CD4-positive, alpha-beta T cell treated with Interleukin-15 for 4 hours (primary cell): ENCODE measurements around the gene KIAA1671.

Experiments used
- DNase-seq: peaks from one replicate; pipeline ENCODE4 v3.0.0-alpha.2; 2020; ENCODE audit warnings: low spot score

KIAA1671 gene

DNA sequence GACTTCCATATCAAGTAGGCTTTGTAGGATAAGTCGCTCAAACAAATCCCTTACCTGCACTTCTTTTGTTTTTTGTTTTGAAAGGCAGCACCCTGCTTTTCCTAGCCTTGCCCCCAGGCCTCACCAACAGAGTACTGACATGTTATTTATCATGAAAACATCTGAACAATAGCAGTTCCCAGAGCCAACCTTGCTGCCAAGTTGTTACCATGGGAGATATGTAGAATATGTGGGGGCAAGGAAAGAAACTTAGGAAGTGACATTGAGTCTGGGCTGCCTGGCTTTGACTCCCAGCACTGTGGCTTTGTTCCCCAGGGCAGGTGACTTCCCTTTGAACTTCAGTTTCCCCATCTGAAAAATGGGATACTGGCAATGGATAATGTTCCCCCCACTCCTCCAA lies 193.8 kb downstream of the KIAA1671 start:
- no peak for DNase-seq

DNA sequence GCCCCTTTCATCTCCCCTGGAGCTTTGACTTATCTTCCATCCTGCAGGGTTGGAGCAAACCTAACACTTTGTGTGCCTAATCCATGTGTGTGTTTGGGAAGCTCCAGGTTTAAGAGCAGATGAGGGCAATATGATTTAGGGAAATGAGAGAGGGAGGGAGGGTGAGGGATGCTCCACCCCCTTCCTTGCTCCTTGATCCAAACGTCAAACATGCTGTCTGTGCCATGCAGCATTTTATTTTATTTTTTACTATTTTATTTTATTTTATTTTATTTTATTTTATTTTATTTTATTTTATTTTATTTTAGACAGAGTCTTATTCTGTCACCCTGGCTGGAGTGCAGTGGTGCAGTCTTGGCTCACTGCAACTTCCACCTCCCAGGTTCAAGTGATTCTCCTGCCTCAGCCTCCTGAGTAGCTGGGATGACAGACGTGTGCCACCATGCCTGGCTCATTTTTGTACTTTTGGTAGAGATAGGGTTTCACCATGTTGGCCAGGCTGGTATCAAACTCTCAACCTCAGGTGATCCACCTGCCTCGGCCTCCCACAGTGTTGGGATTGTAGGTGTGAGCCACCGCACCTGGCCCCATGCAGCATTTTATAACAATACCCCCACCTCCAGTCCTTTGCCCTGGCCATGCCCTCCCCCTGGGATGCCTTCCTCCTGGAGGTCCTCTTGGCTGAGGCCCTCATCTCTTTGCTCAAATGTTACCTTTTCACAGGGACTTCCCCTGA lies 194.6 kb downstream of the KIAA1671 start:
- no peak for DNase-seq

- DNase-seq: no peak
These were observed 195.1 kb downstream of the KIAA1671 start for GRCh38 chr22:25147642-25147928.

GRCh38 chr22:25148149-25148691 lies 195.7 kb downstream of the KIAA1671 start:
- DNase-seq: no peak

- DNase-seq: no peak
These were observed 196.5 kb downstream of the KIAA1671 start for GRCh38 chr22:25149014-25149413.

DNA sequence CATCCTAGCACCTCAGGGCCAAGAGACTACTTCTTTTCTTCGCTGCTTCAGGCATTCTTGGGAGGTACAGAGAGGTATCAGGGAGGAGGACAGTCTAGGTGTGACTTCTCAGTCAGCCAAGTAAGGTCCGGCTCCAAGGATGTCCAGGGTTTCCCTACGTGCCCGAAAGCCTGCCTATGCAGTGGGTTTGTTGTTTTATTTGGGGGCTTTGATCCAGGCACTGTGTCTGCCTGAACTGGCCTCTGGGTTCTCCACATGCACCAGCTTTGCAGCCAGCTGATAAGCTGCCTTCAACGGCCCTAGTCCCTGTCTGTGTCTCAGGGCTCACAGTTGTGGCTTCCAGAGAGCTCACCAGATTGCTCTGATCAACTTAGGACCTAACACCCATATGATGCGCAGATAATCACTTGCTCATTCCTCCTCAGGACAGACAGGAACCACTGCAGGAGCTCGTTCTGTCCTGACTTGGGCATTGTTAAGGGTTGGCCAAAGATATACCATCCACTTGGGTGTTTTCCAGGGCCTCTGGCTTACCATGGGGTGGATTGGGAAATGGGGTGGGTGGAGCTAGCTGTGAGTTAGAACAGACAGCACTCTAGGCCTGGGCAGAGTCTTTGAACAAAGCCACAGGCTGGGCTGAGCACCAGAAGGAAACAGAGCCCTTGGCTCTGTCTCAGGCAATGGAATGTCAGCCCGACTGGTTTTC lies 201.6 kb downstream of the KIAA1671 start:
- DNase-seq: no peak

DNA sequence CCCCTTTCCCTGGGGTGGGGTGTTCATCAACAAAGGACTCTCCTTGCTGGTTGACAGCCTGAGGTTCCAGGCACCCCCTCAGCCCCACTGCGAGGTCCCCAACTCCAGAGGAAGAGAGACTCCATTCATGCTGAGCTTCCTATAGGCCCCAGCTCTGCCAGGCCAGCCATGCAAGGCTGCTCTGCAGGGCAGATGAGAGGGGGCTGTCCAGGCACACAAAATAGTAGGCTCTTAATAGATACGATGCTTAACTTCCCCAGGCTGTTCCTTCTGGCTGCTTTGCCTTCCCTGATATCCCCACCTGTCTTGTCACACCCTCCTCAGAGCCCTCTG lies 202.1 kb downstream of the KIAA1671 start:
- DNase-seq: no peak

- DNase-seq: no peak
These were observed 204.2 kb downstream of the KIAA1671 start for GRCh38 chr22:25156736-25157135.

DNA sequence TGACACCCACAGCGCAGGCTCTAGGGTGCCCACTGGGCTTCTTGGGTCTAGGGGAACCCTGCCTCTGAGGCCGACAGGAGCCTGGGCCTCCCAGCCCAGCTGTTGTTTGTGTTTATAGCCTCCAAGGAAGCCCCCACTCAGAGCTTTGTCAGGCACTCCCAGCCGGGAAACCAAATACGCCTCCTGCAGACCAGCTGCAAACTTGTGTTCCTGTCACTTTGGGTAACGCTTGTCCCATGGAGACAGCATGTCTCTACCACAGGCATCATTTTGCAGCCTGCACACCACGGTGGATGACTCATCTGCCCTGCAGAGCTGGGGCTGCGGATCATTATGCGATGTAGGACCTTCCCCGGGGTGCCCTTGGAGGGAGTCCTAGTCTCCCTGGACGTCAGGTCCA lies 206.5 kb downstream of the KIAA1671 start:
- DNase-seq: no peak

DNA sequence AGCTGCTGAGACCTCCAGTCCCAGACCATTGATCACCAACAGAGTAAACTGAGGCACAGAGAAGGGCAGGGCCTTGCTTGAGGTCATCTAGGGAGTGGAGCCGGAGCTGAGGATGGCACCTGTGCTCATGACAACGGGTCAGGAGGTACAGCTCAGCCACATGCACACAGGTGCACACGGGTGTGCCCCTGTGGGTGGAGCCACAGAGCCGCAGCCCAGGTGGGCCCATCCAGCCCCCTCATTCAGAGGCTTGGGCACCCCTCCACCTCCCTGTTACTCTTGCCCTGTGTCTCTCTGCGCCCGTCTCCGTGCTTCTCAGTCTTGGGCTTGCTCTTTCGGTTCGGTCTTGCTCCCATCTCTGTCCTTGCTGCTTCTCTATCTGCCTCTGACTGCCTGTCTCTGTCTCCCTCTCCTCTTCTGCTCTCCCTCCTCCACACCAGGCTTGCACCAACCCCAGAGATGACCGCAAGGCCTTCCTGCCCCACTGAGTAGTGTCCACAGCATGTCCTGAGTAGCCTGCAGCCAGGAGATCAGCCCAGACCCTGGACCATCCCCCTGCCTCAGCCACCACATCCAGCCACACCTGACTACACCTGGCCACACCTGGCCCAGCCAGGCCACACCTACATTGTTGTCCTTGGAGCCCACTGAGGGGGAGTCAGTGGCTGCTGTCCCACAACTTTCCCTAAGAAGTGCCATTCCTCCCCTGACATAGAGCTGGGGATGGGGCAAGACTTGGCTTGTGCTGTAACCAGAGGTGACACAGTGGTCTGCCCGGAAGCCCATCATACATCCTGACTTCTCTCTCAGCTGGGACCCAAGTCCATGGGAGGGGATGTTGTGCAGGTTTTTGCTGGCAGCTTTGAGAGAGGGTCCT lies 207.8 kb downstream of the KIAA1671 start:
- no peak for DNase-seq

DNA sequence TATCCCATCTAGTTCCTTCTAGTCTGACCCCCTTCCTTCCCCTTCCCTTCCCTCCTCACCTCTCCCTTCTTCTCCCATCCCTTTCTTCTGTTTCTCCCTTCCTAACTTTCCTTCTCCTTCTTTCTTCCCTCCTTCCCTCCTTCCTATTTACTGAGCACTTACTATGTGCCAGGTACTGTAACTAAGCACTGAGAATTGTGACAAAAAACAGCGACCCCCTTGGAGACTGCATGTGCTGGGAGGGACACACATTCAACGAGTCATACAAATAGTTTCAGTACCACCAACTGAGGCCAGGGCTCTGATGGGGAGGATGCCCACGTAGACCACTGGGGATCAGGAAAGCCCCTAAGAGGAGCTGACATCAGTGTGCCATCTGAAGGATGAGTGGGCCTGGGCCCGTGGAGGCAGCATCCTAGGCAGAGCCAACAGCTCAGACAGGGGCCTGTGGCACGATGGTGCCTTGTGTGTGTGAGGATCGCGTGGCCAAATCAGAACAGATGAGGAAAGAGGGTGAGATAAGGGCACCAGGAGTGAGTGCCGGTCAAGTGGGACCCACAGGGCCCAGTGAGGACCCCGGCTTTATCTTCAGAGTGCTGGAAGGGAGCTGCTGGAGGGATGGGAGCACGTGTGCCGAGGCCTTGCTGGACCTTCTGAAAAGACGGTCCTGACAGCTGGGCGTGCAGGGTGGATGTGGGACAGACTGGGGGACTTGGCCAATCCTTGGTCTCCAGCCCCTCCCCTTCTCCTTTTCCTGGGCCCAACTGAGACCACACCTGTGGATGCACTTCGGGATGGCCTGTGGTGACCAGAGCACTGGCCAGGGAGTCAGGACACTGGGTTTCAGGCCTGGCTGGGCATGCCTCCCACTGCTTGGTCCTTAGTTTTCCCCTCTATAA lies 208.8 kb downstream of the KIAA1671 start:
- DNase-seq: no peak

DNA sequence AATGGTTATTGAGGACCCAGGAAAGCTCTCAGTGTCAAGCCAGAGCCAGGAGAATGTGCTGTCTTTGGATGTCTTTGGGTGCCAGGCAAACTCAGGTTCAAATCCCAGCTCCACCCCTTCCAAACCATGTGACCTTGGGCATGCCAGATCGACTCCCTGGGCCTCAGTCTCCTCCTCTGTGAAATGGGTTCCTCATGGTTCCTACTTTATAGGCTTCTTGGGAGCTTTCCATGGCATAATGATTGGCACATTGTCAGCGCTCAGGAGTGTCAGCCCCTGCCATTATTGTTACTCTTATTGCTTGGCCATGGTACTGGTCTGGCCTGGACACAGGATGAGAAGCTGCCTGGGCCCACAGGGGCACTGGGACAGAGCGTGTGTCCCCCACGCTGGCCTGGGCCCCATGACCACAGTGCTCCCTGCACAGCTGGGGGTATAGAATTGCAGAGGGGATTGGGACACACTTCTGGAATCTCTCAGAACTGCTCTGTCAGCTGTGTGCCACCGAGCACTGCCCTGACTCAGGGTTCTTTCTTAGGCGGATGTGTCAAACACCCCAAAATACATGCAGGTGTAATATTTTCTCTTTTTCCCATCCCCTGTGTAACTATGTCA lies 209.5 kb downstream of the KIAA1671 start:
- DNase-seq: no peak

DNA sequence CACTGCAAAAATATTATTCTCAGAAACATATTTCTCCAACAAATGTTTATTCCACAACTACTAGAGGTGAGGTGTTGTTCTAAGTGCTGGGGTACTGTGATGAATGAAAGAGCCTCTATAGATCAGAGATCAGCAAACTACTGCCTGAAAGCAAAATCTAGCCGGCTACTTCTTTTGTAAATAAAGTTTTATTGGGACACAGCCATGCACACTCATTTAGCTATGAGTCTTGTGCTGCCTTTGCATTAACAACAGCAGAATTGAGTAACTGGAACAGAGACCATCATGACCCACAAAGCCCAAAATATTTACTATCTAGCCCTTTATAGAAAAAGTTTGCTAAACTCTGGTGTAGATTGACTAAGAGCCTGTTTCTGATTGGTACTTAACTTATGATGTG lies 210.0 kb downstream of the KIAA1671 start:
- DNase-seq: no peak

DNA sequence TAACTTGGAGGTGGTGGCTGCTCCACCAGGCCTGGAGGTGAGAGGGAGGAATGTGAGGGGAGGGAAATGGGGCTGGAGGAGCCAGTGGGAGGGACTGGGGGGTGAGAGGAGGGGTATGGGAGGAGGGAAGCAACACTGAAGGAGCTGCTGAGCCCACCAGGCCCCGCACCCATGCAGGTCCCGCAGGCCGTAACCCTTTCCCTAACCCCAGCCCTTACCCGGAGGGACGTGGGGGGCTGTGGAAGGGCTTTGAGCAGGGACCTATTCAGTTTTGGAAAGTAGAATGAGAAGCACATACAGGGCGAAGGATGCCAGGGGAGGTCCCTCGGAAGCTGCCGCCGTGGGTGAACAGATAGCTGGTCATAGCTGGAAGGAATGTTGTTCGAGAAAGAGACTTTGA lies 213.3 kb downstream of the KIAA1671 start:
- DNase-seq: no peak

DNA sequence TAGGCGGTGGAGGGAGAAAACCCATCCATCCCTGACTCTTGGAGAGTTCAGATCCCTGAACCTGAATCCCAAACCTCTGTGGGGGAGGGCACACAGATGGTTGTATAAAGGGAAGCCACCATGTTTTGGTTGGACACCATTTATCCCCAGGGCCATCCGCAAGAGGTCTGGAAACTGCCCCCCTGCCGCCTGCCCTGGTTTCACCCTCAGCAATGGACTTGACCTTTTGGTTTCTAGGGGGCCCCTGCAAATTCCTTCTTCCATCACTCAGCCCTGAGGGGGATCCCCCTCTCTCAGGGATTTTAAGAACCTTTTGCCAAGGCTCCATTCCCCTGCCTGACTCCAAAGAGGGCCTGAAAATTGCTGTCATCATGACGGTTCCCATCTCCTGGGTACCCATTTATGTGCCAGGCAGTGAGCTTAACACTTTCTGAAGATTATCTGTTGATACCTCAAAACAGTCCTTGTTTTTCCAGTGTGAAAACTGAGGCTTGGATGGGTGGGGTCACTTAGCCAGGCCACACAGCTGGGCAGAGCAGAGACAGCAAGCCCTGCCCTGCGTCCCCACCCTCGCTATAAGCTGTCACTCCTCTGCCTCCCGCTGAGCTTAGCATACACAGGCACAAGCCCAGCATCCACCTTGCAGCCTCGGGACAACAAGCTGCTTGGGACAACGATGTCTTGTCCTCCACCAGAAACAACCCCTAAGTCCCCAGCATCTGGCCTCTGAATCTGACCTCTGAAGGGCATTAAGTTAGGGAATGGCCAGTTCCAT lies 213.9 kb downstream of the KIAA1671 start:
- DNase-seq: no peak

- DNase-seq: no peak
These were observed 214.6 kb downstream of the KIAA1671 start for GRCh38 chr22:25167082-25167481.

GRCh38 chr22:25167834-25168601 lies 215.5 kb downstream of the KIAA1671 start:
- DNase-seq: no peak

DNA sequence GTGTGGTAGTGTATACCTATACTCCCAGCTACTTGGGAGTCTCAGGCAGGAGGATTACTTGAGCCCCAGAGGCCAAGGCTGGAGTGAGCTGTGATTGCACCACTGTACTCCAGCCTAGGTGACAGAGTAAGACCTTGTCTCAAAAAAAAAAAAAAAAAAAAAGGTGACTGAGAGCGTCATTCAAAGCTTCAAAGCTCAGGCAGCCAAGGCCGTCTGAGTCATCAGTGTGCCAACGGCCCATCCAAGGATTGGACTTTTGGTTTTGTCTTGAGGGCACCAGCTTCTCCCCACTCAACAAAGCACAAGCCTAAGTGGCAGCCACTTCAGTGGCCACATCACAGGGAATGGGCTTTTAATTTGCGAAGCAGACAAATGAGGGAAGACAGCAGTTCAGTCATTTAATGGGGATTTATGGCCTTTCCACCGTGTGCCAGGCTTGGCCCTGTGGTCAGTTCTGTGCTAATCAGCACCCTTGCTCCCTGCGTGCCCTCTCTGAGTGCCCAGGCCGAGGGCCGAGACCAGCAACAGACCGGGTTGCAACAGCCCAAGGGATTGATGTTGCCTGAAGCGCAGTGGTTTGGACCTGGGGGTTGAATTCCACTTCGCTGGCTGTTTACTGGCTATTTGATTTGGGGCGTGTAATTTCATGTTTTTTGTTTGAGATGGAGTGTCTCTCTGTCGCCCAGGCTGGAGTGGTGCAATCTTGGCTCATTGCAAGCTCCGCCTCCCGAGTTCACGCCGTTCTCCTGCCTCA lies 216.9 kb downstream of the KIAA1671 start:
- DNase-seq: no peak

DNA sequence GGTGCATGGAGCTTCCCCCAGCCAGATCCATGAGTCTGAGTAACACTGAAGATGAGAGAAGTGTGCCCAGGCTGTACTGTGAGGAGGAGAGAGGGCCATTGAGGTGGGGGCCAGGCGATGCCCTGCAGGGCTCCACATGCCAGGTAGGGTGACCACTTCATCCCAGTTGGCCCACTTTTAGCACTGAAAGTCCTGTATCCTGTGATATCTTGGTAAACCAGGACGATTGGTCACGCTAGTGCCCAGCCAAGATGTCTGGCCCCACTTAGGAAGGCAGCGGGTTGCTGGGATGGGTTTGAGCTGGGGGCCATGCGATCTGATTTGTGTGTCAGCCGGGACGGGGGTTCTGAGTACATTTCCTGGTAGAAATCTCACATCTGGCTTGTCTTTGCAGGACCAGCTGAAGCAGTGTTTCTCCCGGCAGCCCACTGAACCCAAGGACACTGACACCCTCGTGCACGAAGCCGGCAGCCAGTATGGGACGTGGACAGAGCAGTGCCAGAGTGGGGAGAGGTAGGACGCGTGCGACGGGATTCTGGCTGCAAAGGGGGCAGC lies 218.0 kb downstream of the KIAA1671 start:
- DNase-seq: no peak
